HEK293T (cell line): ENCODE measurements around the gene TIAM1.

Experiments
- BHLHE40 ChIP-seq: fragments of 450-650 bp; IDR thresholded peaks from 2 replicates; pipeline ENCODE4 v1.6.1; 2016; ENCODE audit warnings: mild to moderate bottlenecking, moderate library complexity, borderline replicate concordance
- FOXA1 ChIP-seq: fragments of 450-650 bp; IDR thresholded peaks from 2 replicates; pipeline ENCODE4 v1.6.1; 2016; ENCODE audit warnings: mild to moderate bottlenecking
- FOXK2 ChIP-seq: fragments of 450-650 bp; IDR thresholded peaks from 2 replicates; pipeline ENCODE4 v1.6.1; 2016; ENCODE audit warnings: mild to moderate bottlenecking
- FOXM1 ChIP-seq: fragments of 450-650 bp; IDR thresholded peaks from 2 replicates; pipeline ENCODE4 v1.6.1; 2017; ENCODE audit warnings: mild to moderate bottlenecking, borderline replicate concordance
- HDGF ChIP-seq: fragments of 450-650 bp; IDR thresholded peaks from 2 replicates; pipeline ENCODE4 v1.6.1; 2017; ENCODE audit warnings: antibody characterized with exemption, borderline replicate concordance
- LEF1 ChIP-seq: fragments of 450-650 bp; IDR thresholded peaks from 2 replicates; pipeline ENCODE4 v1.6.1; 2017; ENCODE audit warnings: mild to moderate bottlenecking, borderline replicate concordance
- SP1 ChIP-seq: fragments of 450-650 bp; IDR thresholded peaks from 2 replicates; pipeline ENCODE4 v1.6.1; 2017
- SUZ12 ChIP-seq: fragments of 450-650 bp; IDR thresholded peaks from 2 replicates; pipeline ENCODE4 v1.6.1; 2016; ENCODE audit warnings: mild to moderate bottlenecking
- TARDBP ChIP-seq: fragments of 450-650 bp; IDR thresholded peaks from 2 replicates; pipeline ENCODE4 v1.6.1; 2016
- ZNF384 ChIP-seq: fragments of 450-650 bp; IDR thresholded peaks from 2 replicates; pipeline ENCODE4 v1.6.1; 2016
- TF ChIP-seq, protein P1 (sequence below): fragments of 450-650 bp; IDR thresholded peaks from 2 replicates; pipeline ENCODE4 v1.6.1; 2016

DNA sequence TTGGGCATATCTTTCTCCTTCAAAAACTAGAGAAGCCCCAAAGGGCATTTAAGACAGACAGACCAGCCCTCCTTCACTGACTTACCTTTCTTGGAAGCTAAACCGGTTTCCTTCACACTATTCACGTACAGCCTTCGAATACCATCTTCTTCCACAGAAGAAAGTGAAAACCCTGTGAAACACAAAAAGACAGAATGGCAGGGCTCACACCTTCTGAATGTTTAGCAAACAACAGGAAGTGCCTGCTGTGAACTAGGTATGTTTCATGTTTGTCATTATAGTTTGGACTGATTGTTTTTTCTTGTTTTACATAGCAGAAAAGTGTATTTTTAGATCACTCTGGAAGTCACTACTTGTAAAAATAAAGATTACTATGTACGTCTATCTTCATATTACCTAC lies 157.1 kb downstream of the TIAM1 start:
- no peak for TF ChIP-seq FOXM1
- TF ChIP-seq SP1 = no peak
- TF ChIP-seq BHLHE40 = no peak
- TF ChIP-seq SUZ12 = no peak
- TF ChIP-seq LEF1 = no peak
- no peak for TF ChIP-seq TARDBP
- no peak for TF ChIP-seq FOXA1
- TF ChIP-seq ZNF384 = no peak
- TF ChIP-seq, protein P1, sequence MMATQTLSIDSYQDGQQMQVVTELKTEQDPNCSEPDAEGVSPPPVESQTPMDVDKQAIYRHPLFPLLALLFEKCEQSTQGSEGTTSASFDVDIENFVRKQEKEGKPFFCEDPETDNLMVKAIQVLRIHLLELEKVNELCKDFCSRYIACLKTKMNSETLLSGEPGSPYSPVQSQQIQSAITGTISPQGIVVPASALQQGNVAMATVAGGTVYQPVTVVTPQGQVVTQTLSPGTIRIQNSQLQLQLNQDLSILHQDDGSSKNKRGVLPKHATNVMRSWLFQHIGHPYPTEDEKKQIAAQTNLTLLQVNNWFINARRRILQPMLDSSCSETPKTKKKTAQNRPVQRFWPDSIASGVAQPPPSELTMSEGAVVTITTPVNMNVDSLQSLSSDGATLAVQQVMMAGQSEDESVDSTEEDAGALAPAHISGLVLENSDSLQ = no peak
- TF ChIP-seq FOXK2 = no peak
- no peak for TF ChIP-seq HDGF
